ENCODE data around the gene DGLUCY.

- no peak for TF ChIP-seq RAD21 (IDR thresholded peaks at IDR 0.05)
- no peak for TF ChIP-seq CTCF (IDR thresholded peaks at IDR 0.05; ENCODE audit: low read depth, low read length, missing input control)
- TF ChIP-seq, protein P1, sequence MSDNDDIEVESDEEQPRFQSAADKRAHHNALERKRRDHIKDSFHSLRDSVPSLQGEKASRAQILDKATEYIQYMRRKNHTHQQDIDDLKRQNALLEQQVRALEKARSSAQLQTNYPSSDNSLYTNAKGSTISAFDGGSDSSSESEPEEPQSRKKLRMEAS (IDR thresholded peaks at IDR 0.05), result no peak
- no peak for TF ChIP-seq GABPA (IDR thresholded peaks at IDR 0.05 in 1 of 2, conservative IDR thresholded peaks at IDR 0.05 in 1 of 2)
- no peak for TF ChIP-seq FOXA1 (IDR thresholded peaks at IDR 0.05)
- no peak for TF ChIP-seq RXRA (IDR thresholded peaks at IDR 0.05)
- no peak for TF ChIP-seq SP1 (IDR thresholded peaks at IDR 0.05)
- TF ChIP-seq JUND (IDR thresholded peaks at IDR 0.05), result no peak
- TF ChIP-seq ZBTB33 (IDR thresholded peaks at IDR 0.05), result no peak
- no peak for TF ChIP-seq NR2F2 (IDR thresholded peaks at IDR 0.05)
- TF ChIP-seq TAF1 (conservative IDR thresholded peaks at IDR 0.05), result no peak
- TF ChIP-seq HNF4G (IDR thresholded peaks at IDR 0.05), result no peak
- TF ChIP-seq, protein P2, sequence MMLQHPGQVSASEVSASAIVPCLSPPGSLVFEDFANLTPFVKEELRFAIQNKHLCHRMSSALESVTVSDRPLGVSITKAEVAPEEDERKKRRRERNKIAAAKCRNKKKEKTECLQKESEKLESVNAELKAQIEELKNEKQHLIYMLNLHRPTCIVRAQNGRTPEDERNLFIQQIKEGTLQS (IDR thresholded peaks at IDR 0.05), result no peak
These were observed 140.6 kb downstream of the DGLUCY start for GRCh38 chr14:91254461-91254860.

Measured in liver (tissue), 3 donors.